Activated CD4-positive, alpha-beta T cell treated with anti-CD3 and anti-CD28 coated beads, Interleukin-2, amount 50 U/mL, for 4 hours (primary cell): Measurements from ENCODE around the gene AFF3.

Experiments
- DNase-seq, 2 experiments: peaks; one replicate each; pipeline ENCODE4 v3.0.0-alpha.2; 2020

The AFF3 gene

GRCh38 chr2:100041946-100042345 lies 100.4 kb downstream of the AFF3 start:
- no peak for DNase-seq

- DNase-seq: no peak
Measured at GRCh38 chr2:100041385-100041784, 101.0 kb downstream of the AFF3 start.

GRCh38 chr2:100040906-100041305 lies 101.5 kb downstream of the AFF3 start:
- no peak for DNase-seq

GRCh38 chr2:100039291-100039980 lies 103.0 kb downstream of the AFF3 start:
- DNase-seq: no peak

GRCh38 chr2:100038011-100038410 lies 104.4 kb downstream of the AFF3 start:
- no peak for DNase-seq

GRCh38 chr2:100036793-100037192 lies 105.6 kb downstream of the AFF3 start:
- no peak for DNase-seq

- no peak for DNase-seq
Measured at GRCh38 chr2:100036026-100036425, 106.4 kb downstream of the AFF3 start.

- DNase-seq: no peak
Measured at GRCh38 chr2:100034431-100034830, 108.0 kb downstream of the AFF3 start.

- DNase-seq: no peak
Measured at GRCh38 chr2:100033976-100034375, 108.4 kb downstream of the AFF3 start.

GRCh38 chr2:100031604-100032003 lies 110.8 kb downstream of the AFF3 start:
- no peak for DNase-seq

- no peak for DNase-seq
Measured at GRCh38 chr2:100029460-100029859, 112.9 kb downstream of the AFF3 start.

GRCh38 chr2:100021791-100022340 lies 120.5 kb downstream of the AFF3 start:
- no peak for DNase-seq

- DNase-seq: no peak
Measured at GRCh38 chr2:100019499-100019898, 122.9 kb downstream of the AFF3 start.

- no peak for DNase-seq
Measured at GRCh38 chr2:100018341-100019193, 123.8 kb downstream of the AFF3 start.

GRCh38 chr2:100017633-100018032 lies 124.8 kb downstream of the AFF3 start:
- DNase-seq: no peak

GRCh38 chr2:100016756-100017155 lies 125.6 kb downstream of the AFF3 start:
- no peak for DNase-seq

- DNase-seq: no peak
Measured at GRCh38 chr2:100015849-100016248, 126.5 kb downstream of the AFF3 start.

GRCh38 chr2:100013892-100014677 lies 128.3 kb downstream of the AFF3 start:
- no peak for DNase-seq

GRCh38 chr2:100012561-100012960 lies 129.8 kb downstream of the AFF3 start:
- no peak for DNase-seq

GRCh38 chr2:100011272-100011731 lies 131.1 kb downstream of the AFF3 start:
- DNase-seq: no peak

- DNase-seq: no peak
Measured at GRCh38 chr2:100010606-100011005, 131.8 kb downstream of the AFF3 start.

GRCh38 chr2:100009743-100010142 lies 132.6 kb downstream of the AFF3 start:
- no peak for DNase-seq

GRCh38 chr2:100008956-100009355 lies 133.4 kb downstream of the AFF3 start:
- DNase-seq: no peak
